HCT116 (cell line): ENCODE results near the gene CYP4F3. TPM values are rescaled to one million over a fixed set of nuclear protein-coding genes. Genes with fewer than 3 reads are reported as not detected.

Experiments
- ATAC-seq: fragments of 200-7000 bp; cut with Tn5 transposase; 2 replicates; pipeline ENCODE4 v1.9.1; 2020; ENCODE audit warnings: mild to moderate bottlenecking, moderate library complexity
- BruUV-seq: library from RNA; stranded (reverse); fragments of 400-500 nt; replicated peaks from 2 replicates; lab custom pipeline; 2021; lab: Mats Ljungman, UMichigan
- CTCF ChIA-PET: fragments of 300-600 bp; sonication (Branson Sonifier 250); formaldehyde crosslinking; loops from one replicate; lab custom pipeline; 2021; ENCODE audit warnings: antibody characterized with exemption; lab: Charles Lee
- POLR2A ChIA-PET: fragments of 300-600, 350-600 bp; sonication (Branson Sonifier 250); formaldehyde crosslinking; loops from one replicate; lab custom pipeline; 2021; ENCODE audit warnings: antibody characterized with exemption; lab: Charles Lee
- RAD21 ChIA-PET, 2 experiments: fragments of 300-600 bp; sonication (Branson Sonifier 250); formaldehyde crosslinking; loops; one replicate each; lab custom pipeline; 2023; ENCODE audit warnings: low total read pairs in 2 of 2; ENCODE audit not compliant: uncharacterized antibody in 2 of 2, unreplicated experiment in 2 of 2, low non-redundant PET in 1 of 2; lab: Charles Lee
- DNase-seq: peaks from one replicate; pipeline ENCODE4 v3.0.0-alpha.2; 2010; ENCODE audit warnings: low read depth, low spot score
- H2AFZ ChIP-seq: fragments of 200-600 bp; shearing (Covaris generic), sonication (generic); 2 replicates; pipeline ENCODE4 v1.6.1; 2017; ENCODE audit warnings: low read depth, mixed run types, mixed read lengths, antibody characterized with exemption, low read length; ENCODE audit not compliant: poor library complexity, severe bottlenecking
- H3K27ac ChIP-seq: 2 replicates; pipeline ENCODE4 v1.5.1; 2012; ENCODE audit warnings: low read depth, low read length
- H3K27me3 ChIP-seq: fragments of 200-600 bp; sonication (generic); 2 replicates; pipeline ENCODE4 v1.6.1; 2016; ENCODE audit warnings: mixed run types, low read length, mixed read lengths; ENCODE audit not compliant: insufficient read depth
- H3K36me3 ChIP-seq, 2 experiments: fragments of 200-500 bp in 1 of 2; fragments of 200-600 bp in 1 of 2; sonication (Bioruptor generic) in 1 of 2; sonication (generic) in 1 of 2; 2 replicates each; pipeline versions ENCODE4 v1.5.1 to v1.6.1; 2014 to 2016; ENCODE audit warnings: low read length in 2 of 2, inconsistent platforms in 1 of 2, mixed read lengths in 1 of 2, mixed run types in 1 of 2; ENCODE audit not compliant: insufficient read depth in 2 of 2, control insufficient read depth in 1 of 2
- H3K4me1 ChIP-seq, 2 experiments: fragments of 200-600 bp in 1 of 2; sonication (generic) in 1 of 2; 2 replicates each; pipeline versions ENCODE4 v1.5.1 to v1.6.1; 2012 to 2017; ENCODE audit warnings: low read length in 2 of 2, inconsistent platforms in 1 of 2, mild to moderate bottlenecking in 1 of 2, mixed read lengths in 1 of 2, mixed run types in 1 of 2, moderate library complexity in 1 of 2; ENCODE audit not compliant: insufficient read depth in 2 of 2, control insufficient read depth in 1 of 2
- H3K4me2 ChIP-seq: fragments of 200-600 bp; sonication (generic); 2 replicates; pipeline ENCODE4 v1.6.1; 2017; ENCODE audit warnings: mixed run types, low read length, mixed read lengths
- H3K4me3 ChIP-seq, 2 experiments: fragments of 200-600 bp in 1 of 2; sonication (generic) in 1 of 2; replicated peaks in 1 of 2; 2 replicates each; pipeline ENCODE4 v1.5.1; 2011 to 2016; ENCODE audit warnings: low read length in 2 of 2, control low read depth in 1 of 2, low read depth in 1 of 2, mild to moderate bottlenecking in 1 of 2, mixed read lengths in 1 of 2, mixed run types in 1 of 2
- H3K79me2 ChIP-seq: fragments of 200-600 bp; sonication (generic); 2 replicates; pipeline ENCODE4 v1.6.1; 2017; ENCODE audit warnings: mild to moderate bottlenecking, mixed run types, low read length, moderate library complexity, mixed read lengths; ENCODE audit not compliant: insufficient read depth
- H3K9ac ChIP-seq: fragments of 200-600 bp; sonication (generic); 2 replicates; pipeline ENCODE4 v1.6.1; 2016; ENCODE audit warnings: low read length, mixed read lengths
- H3K9me2 ChIP-seq: fragments of 200-600 bp; sonication (generic), shearing (Covaris generic); 2 replicates; pipeline ENCODE4 v1.6.1; 2017; ENCODE audit warnings: mixed run types, mild to moderate bottlenecking, moderate library complexity; ENCODE audit not compliant: insufficient read depth
- H3K9me3 ChIP-seq, 2 experiments: fragments of 200-500 bp in 1 of 2; fragments of 200-600 bp in 1 of 2; sonication (Bioruptor generic) in 1 of 2; sonication (generic) in 1 of 2; 2 replicates each; pipeline ENCODE4 v1.6.1; 2014 to 2017; ENCODE audit warnings: low read length in 2 of 2, mixed read lengths in 2 of 2, inconsistent platforms in 1 of 2, low read depth in 1 of 2, mild to moderate bottlenecking in 1 of 2, mixed run types in 1 of 2, moderate library complexity in 1 of 2; ENCODE audit not compliant: control insufficient read depth in 1 of 2, insufficient read depth in 1 of 2
- H4K20me1 ChIP-seq: fragments of 200-600 bp; sonication (generic), shearing (Covaris generic); 2 replicates; pipeline ENCODE4 v1.6.1; 2017; ENCODE audit warnings: mixed run types, mild to moderate bottlenecking, moderate library complexity; ENCODE audit not compliant: insufficient read depth
- ATF3 ChIP-seq: IDR thresholded peaks from 2 replicates; pipeline ENCODE4 v1.6.1; 2012
- CTCF ChIP-seq, 3 experiments: fragments of 200-600 bp in 1 of 3; sonication (generic) in 1 of 3; IDR thresholded peaks in 2 of 3; conservative IDR thresholded peaks in 1 of 3; 2 replicates each; pipeline ENCODE4 v1.5.1; 2012 to 2017; ENCODE audit warnings: low read depth in 2 of 3, low read length in 2 of 3, antibody characterized with exemption in 1 of 3, borderline replicate concordance in 1 of 3, control low read depth in 1 of 3, mild to moderate bottlenecking in 1 of 3, mixed read lengths in 1 of 3, mixed run types in 1 of 3, moderate library complexity in 1 of 3; ENCODE audit not compliant: insufficient read depth in 1 of 3
- EGR1 ChIP-seq: IDR thresholded peaks from 2 replicates; pipeline ENCODE4 v1.6.1; 2012; ENCODE audit warnings: low read depth
- EZH2 ChIP-seq: fragments of 200-600 bp; sonication (generic); IDR thresholded peaks from 2 replicates; pipeline ENCODE4 v1.6.1; 2017; ENCODE audit warnings: antibody characterized with exemption, mixed run types
- EZH2phosphoT487 ChIP-seq: fragments of 200-600 bp; IDR thresholded peaks from 2 replicates; pipeline ENCODE4 v1.6.1; 2018; ENCODE audit warnings: antibody characterized with exemption, borderline replicate concordance
- POLR2A ChIP-seq: IDR thresholded peaks from 2 replicates; pipeline ENCODE4 v1.7.0; 2011; ENCODE audit warnings: borderline replicate concordance; ENCODE audit not compliant: insufficient read depth, insufficient read length; ENCODE audit errors: extremely low read depth
- REST ChIP-seq: IDR thresholded peaks from 2 replicates; pipeline ENCODE4 v1.6.1; 2012; ENCODE audit warnings: low read depth
- SIN3A ChIP-seq: IDR thresholded peaks from 2 replicates; pipeline ENCODE4 v1.6.1; 2012; ENCODE audit warnings: low read depth
- SP1 ChIP-seq: IDR thresholded peaks from 2 replicates; pipeline ENCODE4 v1.6.1; 2012; ENCODE audit warnings: low read depth
- SRF ChIP-seq: IDR thresholded peaks from 2 replicates; pipeline ENCODE4 v1.6.1; 2012; ENCODE audit warnings: low read depth
- YY1 ChIP-seq: IDR thresholded peaks from 2 replicates; pipeline ENCODE4 v1.6.1; 2011; ENCODE audit warnings: low read length, low read depth, moderate library complexity, mild to moderate bottlenecking; ENCODE audit not compliant: insufficient replicate concordance; ENCODE audit errors: extremely low read depth
- ZFX ChIP-seq: fragments of 450-650 bp; IDR thresholded peaks from 2 replicates; pipeline ENCODE4 v1.6.1; 2017
- ZNF274 ChIP-seq: fragments of 200-500 bp; sonication (Bioruptor generic); IDR thresholded peaks from 2 replicates; pipeline ENCODE4 v1.6.1; 2014; ENCODE audit warnings: mild to moderate bottlenecking, low read depth, low read length, inconsistent platforms
- intact Hi-C: fragments of 100-400 bp; cut with micrococcal nuclease; formaldehyde crosslinking; loops from 2 replicates; pipeline ENCODE4 v1.10.0; 2022
- total RNA-seq: library from RNA; stranded (reverse); gene quantifications from one replicate; pipeline ENCODE4 v1.2.1, GENCODE V29; 2021; ENCODE audit not compliant: unreplicated experiment

CYP4F3 gene
- total RNA-seq, 1 experiment from 2014 or later = 3.6 TPM

GRCh38 chr19:15618321-15618720 is 22.4 kb upstream of the CYP4F3 start:
- no peak overlapping the region for H3K9ac ChIP-seq
- H3K79me2 ChIP-seq = no peaks in the 10 kb centered on the region
- H4K20me1 ChIP-seq = no peaks in the 10 kb centered on the region
- H3K27me3 ChIP-seq = peaks cover 6% of the 10 kb centered on the region
- ATAC-seq = no peak
- ChIA-PET CTCF (no interaction called here), RAD21 (no interaction called here), POLR2A (no interaction called here)
- no peak overlapping the region for H2AFZ ChIP-seq
- H3K4me1 ChIP-seq = peaks cover 3 to 8% of the 10 kb centered on the region in 2 experiments; a peak in 1 of 4 replicates
- H3K9me2 ChIP-seq = no peaks in the 10 kb centered on the region
- H3K27ac ChIP-seq = no peak overlapping the region
- intact Hi-C loops = no loop called here
- no peaks in the 10 kb centered on the region for H3K36me3 ChIP-seq
- no peak overlapping the region for H3K4me3 ChIP-seq
- TF ChIP-seq POLR2A (no peak), SP1 (no peak), EGR1 (no peak), SIN3A (no peak), SRF (no peak), CTCF (IDR thresholded peaks at IDR 0.05 in 2 of 3, conservative IDR thresholded peaks at IDR 0.05 in 1 of 3; ENCODE audit: borderline replicate concordance in 1 of 3, insufficient read depth in 1 of 3, low read depth in 2 of 3, low read length in 2 of 3) (no peak), ZFX (no peak), ZNF274 (no peak), ATF3 (no peak)
- TF ChIP-seq, all 23 proteins: peak for 0
- no peak for DNase-seq
- BruUV-seq = no TSS peak
- Histone ChIP-seq H3K4me2 (no peak overlapping the region), H3K9me3 (no peaks in the 10 kb centered on the region)

GRCh38 chr19:15621801-15622200 is 18.9 kb upstream of the CYP4F3 start:
- TF ChIP-seq SP1 (no peak), EZH2 (no peak), EZH2phosphoT487 (no peak), YY1 (no peak), REST (no peak), ATF3 (no peak), ZNF274 (no peak)
- intact Hi-C loops = no loop called here
- Histone ChIP-seq H3K9me3 (no peaks in the 10 kb centered on the region), H2AFZ (no peak overlapping the region), H3K9me2 (no peaks in the 10 kb centered on the region), H3K4me2 (no peak overlapping the region), H3K36me3 (no peaks in the 10 kb centered on the region), H3K27me3 (peaks cover 8% of the 10 kb centered on the region; the same call in 1 of the 2 replicates), H3K9ac (no peak overlapping the region), H3K79me2 (no peaks in the 10 kb centered on the region), H4K20me1 (no peaks in the 10 kb centered on the region), H3K27ac (no peak overlapping the region), H3K4me1 (peaks cover 3 to 11% of the 10 kb centered on the region in 2 experiments; a peak in 1 of 4 replicates), H3K4me3 (no peak overlapping the region)
- ChIA-PET CTCF (no interaction called here), RAD21 (no interaction called here), POLR2A (no interaction called here)
- BruUV-seq = no TSS peak
- no peak for ATAC-seq
- no peak for DNase-seq
